Osteocyte (in vitro differentiated cells): ENCODE results near the gene MRPL39. TPM values are rescaled to one million over a fixed set of nuclear protein-coding genes. Genes with fewer than 3 reads are reported as not detected.

Experiments
- DNase-seq: peaks from one replicate; pipeline ENCODE4 v3.0.0; 2021; ENCODE audit warnings: mixed read lengths; ENCODE audit not compliant: unreplicated experiment; ENCODE audit errors: extremely low spot score
- H3K27ac Mint-ChIP-seq: one replicate; pipeline ENCODE4 v1.8.0; 2021; ENCODE audit warnings: mild to moderate bottlenecking, mixed read lengths; ENCODE audit not compliant: unreplicated experiment
- H3K27me3 Mint-ChIP-seq: one replicate; pipeline ENCODE4 v1.8.0; 2021; ENCODE audit warnings: mixed read lengths; ENCODE audit not compliant: unreplicated experiment
- H3K36me3 Mint-ChIP-seq: one replicate; pipeline ENCODE4 v1.8.0; 2021; ENCODE audit warnings: mixed read lengths; ENCODE audit not compliant: unreplicated experiment
- H3K4me1 Mint-ChIP-seq: one replicate; pipeline ENCODE4 v1.8.0; 2021; ENCODE audit warnings: mixed read lengths; ENCODE audit not compliant: unreplicated experiment
- H3K4me3 Mint-ChIP-seq: one replicate; pipeline ENCODE4 v1.8.0; 2021; ENCODE audit warnings: mild to moderate bottlenecking, moderate library complexity, mixed read lengths; ENCODE audit not compliant: unreplicated experiment
- H3K9me3 Mint-ChIP-seq: one replicate; pipeline ENCODE4 v1.8.0; 2021; ENCODE audit warnings: mixed read lengths; ENCODE audit not compliant: unreplicated experiment
- CTCF ChIP-seq: fragments of 200-600 bp; sonication (generic); IDR thresholded peaks from 2 replicates; pipeline ENCODE4 v1.5.0; 2021; ENCODE audit warnings: antibody characterized with exemption, mild to moderate bottlenecking, moderate library complexity
- total RNA-seq: library from RNA; stranded (reverse); gene quantifications from 2 replicates; pipeline ENCODE4 v1.2.1, GENCODE V29; 2021

Gene MRPL39
- total RNA-seq, 1 donor from 2014 or later: 24.3 TPM

- H3K9me3 Mint-ChIP-seq: no peaks in the 10 kb centered on the region
- no peak for DNase-seq
- H3K4me1 Mint-ChIP-seq: peaks cover 13% of the 10 kb centered on the region
- H3K27ac Mint-ChIP-seq: peak overlapping the region; percentile 13
- H3K27me3 Mint-ChIP-seq: no peaks in the 10 kb centered on the region
- H3K36me3 Mint-ChIP-seq: no peaks in the 10 kb centered on the region
- no peak for TF ChIP-seq CTCF
- H3K4me3 Mint-ChIP-seq: peak overlapping the region; percentile 78
Observed at GRCh38 chr21:25560891-25561290, 46.4 kb downstream of the MRPL39 start.

- no peak overlapping the region for H3K27ac Mint-ChIP-seq
- H3K9me3 Mint-ChIP-seq: no peaks in the 10 kb centered on the region
- no peaks in the 10 kb centered on the region for H3K27me3 Mint-ChIP-seq
Observed at GRCh38 chr21:25560271-25560685, 47.0 kb downstream of the MRPL39 start.

GRCh38 chr21:25559746-25560145 is 47.5 kb downstream of the MRPL39 start:
- Mint-ChIP-seq H3K27me3 (no peaks in the 10 kb centered on the region), H3K4me3 (no peak overlapping the region), H3K9me3 (peaks cover 4% of the 10 kb centered on the region), H3K4me1 (peaks cover 13% of the 10 kb centered on the region), H3K36me3 (peaks cover 2% of the 10 kb centered on the region), H3K27ac (no peak overlapping the region)
- no peak for DNase-seq
- TF ChIP-seq CTCF: no peak

More at GRCh38 chr21:25560271-25560685, 47.0 kb downstream of the MRPL39 start:
- Mint-ChIP-seq H3K36me3 (no peaks in the 10 kb centered on the region), H3K4me3 (no peak overlapping the region), H3K4me1 (peaks cover 13% of the 10 kb centered on the region)
- DNase-seq: no peak
- TF ChIP-seq CTCF: no peak

GRCh38 chr21:25558123-25558522 is 49.2 kb downstream of the MRPL39 start:
- Mint-ChIP-seq H3K27me3 (no peaks in the 10 kb centered on the region), H3K4me1 (peaks cover 13% of the 10 kb centered on the region), H3K36me3 (peaks cover 2% of the 10 kb centered on the region), H3K27ac (no peak overlapping the region), H3K4me3 (no peak overlapping the region), H3K9me3 (peaks cover 4% of the 10 kb centered on the region)
- no peak for DNase-seq
- TF ChIP-seq CTCF: no peak

GRCh38 chr21:25557180-25557579 is 50.1 kb downstream of the MRPL39 start:
- Mint-ChIP-seq H3K36me3 (peaks cover 2% of the 10 kb centered on the region), H3K9me3 (peaks cover 4% of the 10 kb centered on the region), H3K4me1 (peaks cover 8% of the 10 kb centered on the region), H3K27me3 (no peaks in the 10 kb centered on the region), H3K27ac (no peak overlapping the region), H3K4me3 (no peak overlapping the region)
- TF ChIP-seq CTCF: no peak
- no peak for DNase-seq
